HG02852 (cell line): ENCODE data around the gene TEX29.

ENCODE experiments used
- ATAC-seq: cut with Tn5 transposase; IDR thresholded peaks from one replicate; pipeline ENCODE4 v1.9.1; 2021; ENCODE audit warnings: mild to moderate bottlenecking, moderate library complexity; ENCODE audit not compliant: unreplicated experiment

TEX29 gene

DNA sequence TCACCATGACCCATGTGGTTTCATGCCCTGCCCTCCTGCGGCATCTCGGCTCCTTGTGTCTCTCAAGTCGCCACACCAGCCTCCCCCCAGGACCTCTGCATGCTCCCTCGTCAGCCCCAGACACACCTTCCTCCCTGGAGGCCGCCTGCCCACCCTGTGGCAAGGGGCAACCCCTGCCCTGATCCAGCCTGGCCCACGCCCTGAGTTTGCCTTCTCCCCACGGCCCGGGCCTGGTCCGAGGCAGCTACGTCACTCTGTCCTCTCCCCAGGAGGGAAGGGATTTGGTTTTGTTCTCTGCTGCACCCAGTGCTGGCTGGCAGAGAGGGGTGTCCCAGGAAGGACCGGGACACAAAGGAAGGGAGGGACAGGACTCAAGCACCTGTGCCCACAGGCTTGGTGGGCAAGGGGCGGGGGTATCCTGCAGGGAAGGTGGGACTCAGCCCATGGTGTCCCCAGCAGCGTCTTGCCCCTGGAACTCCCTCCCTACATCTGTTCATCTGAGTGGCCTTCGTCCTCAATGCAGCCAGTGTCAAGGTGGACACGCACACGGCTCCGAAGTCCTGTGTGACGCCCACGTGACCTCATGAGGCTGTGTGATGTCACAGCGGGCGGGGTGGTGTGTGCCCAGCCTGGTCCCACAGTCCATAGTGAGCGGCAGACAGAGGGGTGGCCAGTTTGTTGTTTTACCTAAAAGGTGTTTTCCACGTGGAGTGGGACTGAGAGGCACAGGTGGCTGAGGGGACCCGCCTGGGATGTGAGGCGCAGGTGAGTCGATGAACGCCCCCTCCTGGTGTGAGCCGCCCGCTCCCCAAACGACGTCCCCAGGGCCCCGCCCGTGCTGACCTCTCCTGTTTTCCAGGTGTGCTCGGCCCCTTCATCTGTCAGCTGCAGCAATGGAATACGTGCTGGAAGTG, at the start of gene TEX29:
TSS of gene TEX29 (plus strand) at position 645 of the 914 bp plus-strand sequence. CDS start at position 894, 249 bp downstream.
- no peak for ATAC-seq

DNA sequence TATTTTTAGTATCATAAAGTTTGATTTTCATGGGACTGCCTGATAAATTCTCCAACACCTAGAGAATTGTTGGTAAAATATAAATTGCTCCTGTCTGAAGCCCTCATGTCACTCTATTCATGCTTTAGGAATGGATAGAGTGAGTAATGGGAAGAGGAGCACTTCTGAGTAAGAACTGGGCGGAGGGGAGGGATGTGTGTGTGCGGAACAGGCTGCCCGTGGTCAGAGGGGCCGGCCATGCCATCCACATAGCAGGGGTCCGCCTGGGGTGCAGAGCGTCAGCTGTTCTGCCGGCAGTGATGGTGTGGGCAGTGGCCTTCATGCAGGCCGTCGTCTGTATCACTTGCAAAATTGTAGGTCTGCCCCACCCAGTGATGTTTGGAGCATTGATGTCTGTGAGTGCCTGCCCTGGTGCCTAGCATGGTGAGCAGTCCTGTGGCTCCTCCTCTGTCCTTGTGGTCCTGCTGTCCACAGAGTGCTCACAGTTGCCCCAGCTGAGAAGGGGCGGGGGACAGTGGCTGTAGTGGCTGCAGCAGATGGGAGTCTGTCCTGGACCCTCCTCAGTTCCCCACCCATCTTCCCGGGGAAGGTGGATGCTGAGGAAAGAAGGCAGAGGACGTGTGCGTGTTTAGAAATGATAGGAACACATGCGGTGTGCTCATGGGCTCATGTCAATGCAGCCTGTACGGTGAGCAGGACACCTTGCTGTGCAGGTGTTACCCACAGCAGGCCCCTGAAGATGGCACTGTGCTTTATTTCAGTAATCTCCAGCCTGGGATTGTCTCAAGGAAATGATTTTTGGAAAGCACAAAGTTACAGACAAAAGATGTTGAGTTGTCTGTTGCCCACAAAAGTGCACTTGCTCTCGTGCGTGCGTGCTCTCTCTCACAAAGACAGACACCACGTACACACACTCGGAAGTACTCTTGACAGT, 49.4 kb upstream of the TEX29 start:
- ATAC-seq, result no peak

DNA sequence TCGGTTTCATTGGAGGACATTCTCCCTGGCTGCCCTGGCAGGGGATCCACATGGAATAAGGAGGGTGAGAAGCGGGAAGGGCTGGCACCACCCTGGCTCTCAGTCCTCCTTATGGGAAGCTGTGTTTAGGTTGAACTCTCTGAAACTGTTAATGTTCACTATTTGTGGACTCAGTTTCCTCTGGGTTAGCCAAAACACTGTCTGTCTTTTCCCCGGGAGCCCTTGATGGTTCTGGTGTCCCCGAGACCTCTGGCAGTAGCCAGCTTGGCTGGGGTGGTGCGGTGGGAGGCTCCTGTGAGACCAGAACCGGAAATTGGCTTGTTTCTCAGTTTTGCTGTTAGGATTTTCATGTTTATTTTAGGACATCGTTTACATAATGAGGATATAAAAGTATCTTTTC, 48.3 kb upstream of the TEX29 start:
- ATAC-seq, result no peak

DNA sequence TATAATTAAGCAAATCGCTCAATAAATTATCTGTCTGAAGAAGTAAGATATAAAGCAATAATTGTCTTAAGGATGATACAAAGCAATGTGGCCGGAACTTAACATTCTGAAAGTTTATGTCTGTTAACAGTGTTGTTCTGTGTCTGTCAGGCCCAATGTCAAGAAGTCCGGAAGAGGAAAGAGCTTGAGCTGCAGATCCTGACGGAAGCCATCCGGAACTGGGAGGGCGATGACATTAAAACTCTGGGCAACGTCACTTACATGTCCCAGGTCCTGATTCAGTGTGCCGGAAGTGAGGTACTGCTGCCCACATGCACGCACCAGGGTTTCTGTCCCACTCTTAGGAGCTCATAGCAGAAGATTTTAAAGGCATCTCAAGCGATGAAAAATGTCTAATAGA, 45.1 kb upstream of the TEX29 start:
- ATAC-seq, result no peak

DNA sequence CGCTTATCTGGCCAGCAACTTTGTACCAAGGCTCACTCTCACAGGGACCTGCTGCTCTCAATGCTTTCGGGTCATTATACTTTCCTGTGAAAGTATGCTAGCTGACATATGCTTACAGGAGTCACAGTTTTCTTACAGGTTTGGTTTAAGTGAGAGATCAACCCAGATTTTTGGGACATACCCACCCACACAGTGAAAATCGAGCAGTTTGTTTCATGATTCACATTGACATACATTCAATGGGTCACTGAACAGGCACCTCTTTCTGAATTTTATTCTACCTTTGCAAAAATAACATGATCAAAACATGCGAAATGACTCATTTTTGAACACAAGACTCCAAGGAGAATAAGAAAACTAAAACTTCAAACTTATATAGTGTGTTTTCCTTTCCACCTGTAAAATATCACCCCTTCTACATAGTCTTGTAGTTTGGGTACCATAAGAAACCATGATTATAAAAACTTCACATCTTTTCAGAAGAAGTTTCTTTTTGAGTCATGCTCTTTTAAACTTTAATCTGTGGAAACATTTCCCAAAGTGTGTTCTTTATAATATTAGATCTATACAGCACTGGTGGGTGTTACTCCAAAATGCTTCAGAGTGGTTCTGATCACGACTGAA, 44.3 kb upstream of the TEX29 start:
- no peak for ATAC-seq

- no peak for ATAC-seq
Observed at GRCh38 chr13:111278258-111278657, 42.2 kb upstream of the TEX29 start.

- no peak for ATAC-seq
Observed at GRCh38 chr13:111278743-111279652, 41.4 kb upstream of the TEX29 start.

DNA sequence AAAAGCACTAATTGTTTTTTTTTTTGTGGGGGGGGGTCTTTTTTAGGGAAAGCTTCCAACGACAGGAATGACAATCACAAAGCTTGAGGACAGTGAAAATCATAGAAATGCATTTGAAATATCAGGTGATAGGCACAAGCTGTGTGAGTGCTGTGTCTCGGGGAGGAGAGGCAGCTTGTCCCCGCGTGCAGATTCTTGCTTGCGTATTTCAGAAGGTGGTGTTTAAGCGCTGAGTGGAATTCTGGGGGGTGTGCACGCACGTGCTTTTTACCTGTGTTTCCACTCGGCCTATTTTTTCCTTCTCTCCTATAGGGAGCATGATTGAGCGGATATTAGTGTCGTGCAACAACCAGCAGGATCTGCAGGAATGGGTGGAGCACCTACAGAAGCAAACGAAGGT, 40.2 kb upstream of the TEX29 start:
- no peak for ATAC-seq

DNA sequence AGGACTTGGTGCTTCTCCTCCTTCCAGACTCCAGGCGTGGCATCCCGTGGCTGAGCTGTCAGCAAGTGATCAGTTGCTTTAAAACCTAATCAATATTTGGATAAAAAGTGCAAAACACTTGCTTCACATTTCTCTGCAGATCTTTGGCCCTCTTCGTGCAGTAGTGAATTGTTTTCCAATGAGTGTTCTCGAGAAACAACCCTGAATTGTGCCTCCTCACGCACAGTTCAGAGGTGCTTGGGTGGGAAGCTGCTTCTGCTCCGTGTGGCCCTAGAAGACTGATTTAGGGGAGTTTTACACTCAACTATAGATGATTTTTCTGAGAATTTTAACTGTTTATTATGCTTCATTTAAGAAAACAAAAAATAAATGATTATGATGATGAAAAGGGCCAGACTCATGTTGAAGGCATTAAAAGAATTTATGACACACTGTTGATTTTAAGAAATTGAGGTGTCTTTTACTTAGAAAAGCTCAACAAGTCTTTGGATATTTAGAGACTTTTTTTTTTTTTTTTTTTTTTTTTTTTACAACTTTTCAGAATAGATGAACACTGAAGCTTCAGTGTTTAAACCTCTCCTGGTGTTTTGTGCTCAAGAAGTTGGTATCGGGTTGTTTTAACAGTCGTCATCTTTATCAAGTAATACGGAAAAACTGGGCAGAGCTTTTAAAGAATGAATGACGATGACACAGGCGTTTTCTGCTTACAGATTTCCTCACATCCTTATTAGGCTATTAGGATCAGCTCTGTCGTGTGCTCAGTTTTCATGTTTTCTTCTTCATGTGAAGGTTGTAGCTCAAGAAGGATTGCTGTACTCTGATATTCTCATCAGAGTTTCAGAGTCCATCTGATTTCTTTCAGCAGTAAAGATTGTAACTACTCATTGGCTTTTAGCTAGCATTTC, 39.5 kb upstream of the TEX29 start:
- no peak for ATAC-seq

DNA sequence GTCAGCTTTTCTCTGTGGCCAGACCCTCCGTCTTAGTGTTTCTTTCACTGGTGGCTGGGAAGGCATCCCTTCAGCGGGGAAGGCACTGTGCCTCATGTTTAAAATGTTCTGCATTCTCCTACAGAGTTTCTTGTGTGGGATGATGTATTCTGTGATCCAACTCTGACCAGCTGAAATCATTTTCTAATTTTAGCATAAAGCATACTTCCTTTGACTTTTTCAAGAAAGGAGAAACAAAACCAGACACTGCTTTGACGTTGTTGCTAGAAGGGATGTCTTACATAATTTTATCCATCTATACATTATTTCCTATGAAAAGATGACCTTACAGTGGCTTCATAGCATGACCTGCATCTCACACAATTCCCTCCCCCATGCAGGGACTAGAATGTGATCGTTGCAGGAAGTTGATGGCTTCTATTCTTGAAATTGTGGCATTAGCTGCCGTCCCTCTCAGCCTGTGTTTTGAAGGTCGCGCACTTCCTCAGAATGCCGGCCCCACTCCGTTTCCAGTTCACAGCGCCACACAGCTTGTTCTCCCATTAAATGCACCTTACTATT, 38.6 kb upstream of the TEX29 start:
- ATAC-seq, result no peak

GRCh38 chr13:111282425-111282824, 38.0 kb upstream of the TEX29 start:
- ATAC-seq, result no peak

DNA sequence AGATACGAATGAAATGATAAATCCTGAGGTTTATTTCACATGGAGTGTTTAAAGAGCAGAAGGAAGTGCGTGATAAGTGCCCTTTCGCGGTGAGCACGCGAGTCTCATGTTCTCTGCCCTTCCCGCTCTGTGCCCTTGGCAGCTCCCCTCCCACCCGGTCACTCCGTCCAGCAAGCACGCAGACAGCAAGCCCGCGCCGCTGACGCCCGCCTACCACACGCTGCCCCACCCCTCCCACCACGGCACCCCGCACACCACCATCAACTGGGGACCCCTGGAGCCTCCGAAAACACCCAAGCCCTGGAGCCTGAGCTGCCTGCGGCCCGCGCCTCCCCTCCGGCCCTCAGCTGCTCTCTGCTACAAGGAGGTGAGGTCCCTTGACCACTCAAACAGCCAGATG, 37.4 kb upstream of the TEX29 start:
- ATAC-seq, result no peak

DNA sequence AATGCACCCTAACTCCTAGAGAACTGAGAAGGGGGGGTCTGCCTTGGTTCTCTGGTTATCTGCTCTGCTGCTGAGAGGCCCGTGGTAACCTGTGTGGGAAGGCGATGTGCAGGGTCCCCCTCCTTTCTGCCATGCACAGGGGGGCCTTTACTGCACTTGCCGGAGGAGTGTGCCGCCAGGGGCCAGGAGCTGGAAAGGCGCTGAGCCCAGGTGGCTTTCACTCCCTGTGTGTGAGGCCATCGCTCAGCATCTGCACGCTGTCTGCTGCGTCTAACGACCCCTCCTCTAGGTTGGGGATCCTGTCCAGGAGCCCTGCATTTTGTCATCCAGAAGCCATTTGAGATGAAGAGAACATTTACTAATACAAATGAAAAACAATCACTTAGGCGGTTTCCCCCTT, 37.0 kb upstream of the TEX29 start:
- no peak for ATAC-seq

DNA sequence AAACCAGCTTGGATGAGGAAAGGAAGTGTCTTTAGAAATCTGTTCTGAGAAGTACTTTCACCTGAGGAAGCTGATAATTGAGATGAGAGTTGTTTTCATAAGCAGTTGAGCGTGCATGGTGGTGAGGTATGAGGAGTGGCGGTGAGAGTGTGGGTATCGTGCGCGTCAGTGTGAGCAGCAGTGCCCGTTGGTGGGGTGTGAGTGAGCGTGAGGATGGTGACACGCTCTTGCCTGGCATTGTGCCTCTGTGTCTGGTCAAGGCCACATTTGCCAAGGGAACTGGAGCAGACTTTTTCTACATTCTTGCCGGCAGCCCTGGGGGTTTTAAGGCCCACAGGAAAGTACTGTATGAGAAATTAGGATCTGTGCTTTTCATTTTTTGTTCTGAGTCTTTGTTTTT, 36.5 kb upstream of the TEX29 start:
- ATAC-seq, result no peak

- no peak for ATAC-seq
Observed at GRCh38 chr13:111284565-111284964, 35.9 kb upstream of the TEX29 start.

DNA sequence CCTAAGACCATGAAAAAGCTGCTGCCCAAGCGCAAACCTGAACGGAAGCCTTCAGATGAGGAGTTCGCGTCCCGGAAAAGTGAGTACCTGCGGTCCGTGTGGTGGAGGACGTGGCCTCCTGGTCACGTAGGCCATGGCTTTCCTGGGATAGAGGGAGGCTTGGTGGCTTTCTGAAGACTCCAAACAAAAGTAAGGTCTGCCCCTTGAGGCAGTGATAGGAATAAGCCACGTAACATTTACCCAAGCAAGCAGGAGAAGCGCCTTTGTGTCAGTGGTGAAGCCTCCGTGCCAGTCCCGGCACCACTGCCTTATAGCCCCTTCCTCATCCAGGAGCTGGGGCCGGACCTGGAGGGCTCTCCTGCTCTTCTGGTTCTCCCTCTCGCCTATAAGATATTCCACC, 34.3 kb upstream of the TEX29 start:
- no peak for ATAC-seq

GRCh38 chr13:111286749-111287148, 33.7 kb upstream of the TEX29 start:
- ATAC-seq, result no peak

GRCh38 chr13:111287201-111287600, 33.2 kb upstream of the TEX29 start:
- ATAC-seq, result no peak

DNA sequence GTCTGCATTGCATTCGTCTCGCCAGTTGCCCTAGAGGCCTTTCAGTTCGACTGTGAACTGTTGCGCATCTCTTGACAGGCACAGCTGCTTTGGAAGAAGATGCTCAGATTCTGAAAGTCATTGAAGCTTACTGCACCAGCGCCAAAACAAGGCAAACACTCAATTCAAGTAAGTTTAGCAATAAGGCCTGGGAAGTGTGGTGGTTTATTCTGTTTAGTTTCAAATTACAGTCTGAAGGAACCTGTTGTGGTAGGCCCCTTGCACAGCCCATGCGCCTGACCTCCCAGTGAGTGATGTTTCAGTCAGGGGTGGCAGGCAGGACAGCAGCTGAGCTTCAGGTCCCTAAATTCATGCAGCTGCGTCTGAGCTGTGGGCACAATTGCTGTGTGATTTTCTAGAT, 32.2 kb upstream of the TEX29 start:
- no peak for ATAC-seq
